GM03348 (cell line): Measurements from ENCODE around the gene FA2H.

Experiments used
- DNase-seq: peaks from one replicate; pipeline ENCODE4 v3.0.0; 2012; ENCODE audit warnings: low spot score

FA2H gene

GRCh38 chr16:74744566-74744965 lies 30.1 kb downstream of the FA2H start:
- no peak for DNase-seq

- no peak for DNase-seq
Observed at GRCh38 chr16:74743668-74744299, 30.8 kb downstream of the FA2H start.

GRCh38 chr16:74743045-74743667 lies 31.5 kb downstream of the FA2H start:
- DNase-seq, result no peak

GRCh38 chr16:74742051-74742481 lies 32.6 kb downstream of the FA2H start:
- no peak for DNase-seq

- no peak for DNase-seq
Observed at GRCh38 chr16:74740795-74741304, 33.8 kb downstream of the FA2H start.

GRCh38 chr16:74739275-74739674 lies 35.3 kb downstream of the FA2H start:
- DNase-seq, result no peak

- DNase-seq, result no peak
Observed at GRCh38 chr16:74738816-74739215, 35.8 kb downstream of the FA2H start.

- no peak for DNase-seq
Observed at GRCh38 chr16:74738113-74738541, 36.5 kb downstream of the FA2H start.

GRCh38 chr16:74737521-74737920 lies 37.1 kb downstream of the FA2H start:
- DNase-seq, result no peak

- no peak for DNase-seq
Observed at GRCh38 chr16:74736531-74737157, 38.0 kb downstream of the FA2H start.

GRCh38 chr16:74735554-74735953 lies 39.1 kb downstream of the FA2H start:
- DNase-seq, result no peak

- no peak for DNase-seq
Observed at GRCh38 chr16:74735162-74735452, 39.5 kb downstream of the FA2H start.

GRCh38 chr16:74734361-74735161 lies 40.1 kb downstream of the FA2H start:
- no peak for DNase-seq

- no peak for DNase-seq
Observed at GRCh38 chr16:74732707-74733350, 41.8 kb downstream of the FA2H start.

GRCh38 chr16:74731853-74732477 lies 42.7 kb downstream of the FA2H start:
- DNase-seq, result no peak

GRCh38 chr16:74729783-74730683 lies 44.6 kb downstream of the FA2H start:
- no peak for DNase-seq

GRCh38 chr16:74727903-74728302 lies 46.7 kb downstream of the FA2H start:
- DNase-seq, result no peak

GRCh38 chr16:74726716-74727115 lies 47.9 kb downstream of the FA2H start:
- no peak for DNase-seq

GRCh38 chr16:74725651-74726455 lies 48.8 kb downstream of the FA2H start:
- DNase-seq, result no peak
